ENCODE data around the gene ANKLE2. TPM values are rescaled to one million over a fixed set of nuclear protein-coding genes. Genes with fewer than 3 reads are reported as not detected.
A peak's percentile ranks its signal among the peaks of the same experiment; 100 is the strongest.

Gene ANKLE2
- total RNA-seq, 3 donors from 2014 or later, result 48.3 to 60.7 (median 52.5) TPM

GRCh38 chr12:132727091-132727794, 34.4 kb downstream of the ANKLE2 start:
- intact Hi-C loops (cut with DNase I, micrococcal nuclease), result no loop called here

GRCh38 chr12:132726386-132726785, 35.2 kb downstream of the ANKLE2 start:
- intact Hi-C loops (cut with DNase I, micrococcal nuclease), result no loop called here

More at GRCh38 chr12:132727091-132727794, 34.4 kb downstream of the ANKLE2 start:
- Histone ChIP-seq H3K4me3 (no peak overlapping the region), H3K36me3 (ENCODE audit: low read depth) (peaks cover 16% of the 10 kb centered on the region), H3K9me3 (no peaks in the 10 kb centered on the region), H3K4me1 (ENCODE audit: low read depth) (no peaks in the 10 kb centered on the region)
- peak; percentile 31 for ATAC-seq
- no peak for DNase-seq
- TF ChIP-seq CTCF (IDR thresholded peaks at IDR 0.05), result no peak

GRCh38 chr12:132724506-132725241, 37.0 kb downstream of the ANKLE2 start:
- intact Hi-C loops (cut with DNase I, micrococcal nuclease), result no loop called here
- H3K9me3 ChIP-seq, result no peaks in the 10 kb centered on the region
- ATAC-seq, result no peak
- H3K4me3 ChIP-seq, result no peak overlapping the region
- H3K36me3 ChIP-seq (ENCODE audit: low read depth), result peaks cover 24% of the 10 kb centered on the region
- TF ChIP-seq CTCF (IDR thresholded peaks at IDR 0.05), result no peak
- H3K4me1 ChIP-seq (ENCODE audit: low read depth), result no peaks in the 10 kb centered on the region
- no peak for DNase-seq

More at GRCh38 chr12:132726386-132726785, 35.2 kb downstream of the ANKLE2 start:
- H3K4me1 ChIP-seq (ENCODE audit: low read depth), result no peaks in the 10 kb centered on the region
- H3K36me3 ChIP-seq (ENCODE audit: low read depth), result peaks cover 16% of the 10 kb centered on the region
- ATAC-seq (no peak), DNase-seq (no peak)
- no peak for TF ChIP-seq CTCF (IDR thresholded peaks at IDR 0.05)
- H3K9me3 ChIP-seq, result no peaks in the 10 kb centered on the region
- H3K4me3 ChIP-seq, result no peak overlapping the region

DNA sequence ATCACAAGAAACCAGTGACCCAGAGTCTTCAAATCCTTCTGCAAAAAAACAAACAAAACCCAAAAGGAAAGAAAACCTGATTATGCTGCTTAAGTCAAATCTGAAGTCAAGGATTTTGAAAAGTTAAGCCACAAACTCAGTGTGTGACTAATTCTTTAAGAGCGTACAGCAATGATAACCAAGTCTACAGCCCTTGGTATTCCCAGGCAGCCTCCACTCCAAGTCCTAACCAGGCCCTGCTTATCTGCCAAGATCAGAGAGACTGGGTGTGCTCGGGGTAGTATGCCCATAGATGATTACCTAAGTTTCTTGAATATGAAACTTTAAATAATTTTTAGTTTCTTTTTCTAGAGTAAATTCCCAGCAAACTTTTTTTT, 37.9 kb downstream of the ANKLE2 start:
- ATAC-seq (no peak), DNase-seq (no peak)
- intact Hi-C loops (cut with DNase I, micrococcal nuclease), result no loop called here
- H3K36me3 ChIP-seq (ENCODE audit: low read depth), result peaks cover 24% of the 10 kb centered on the region
- no peaks in the 10 kb centered on the region for H3K4me1 ChIP-seq (ENCODE audit: low read depth)
- TF ChIP-seq CTCF (IDR thresholded peaks at IDR 0.05), result no peak
- no peaks in the 10 kb centered on the region for H3K9me3 ChIP-seq
- no peak overlapping the region for H3K4me3 ChIP-seq

- peaks cover 24% of the 10 kb centered on the region for H3K36me3 ChIP-seq (ENCODE audit: low read depth)
- H3K4me1 ChIP-seq (ENCODE audit: low read depth), result no peaks in the 10 kb centered on the region
- H3K9me3 ChIP-seq, result no peaks in the 10 kb centered on the region
- intact Hi-C loops (cut with DNase I, micrococcal nuclease), result no loop called here
- no peak for ATAC-seq
- no peak overlapping the region for H3K4me3 ChIP-seq
- no peak for DNase-seq
- TF ChIP-seq CTCF (IDR thresholded peaks at IDR 0.05), result no peak
Observed at GRCh38 chr12:132723015-132723763, 38.4 kb downstream of the ANKLE2 start.

Data from mucosa of descending colon (tissue), 3 donors.